Fibroblast of lung (primary cell): ENCODE results near the gene HHLA2.

ENCODE experiments used
- CTCF ChIP-seq, 2 donors: IDR thresholded peaks in 1 of 2; conservative IDR thresholded peaks in 1 of 2; 1 replicate in 1 of 2; 2 replicates in 1 of 2; pipeline ENCODE4 v1.5.1; 2011 to 2012; ENCODE audit warnings: low read length in 2 of 2, control low read depth in 1 of 2, inconsistent platforms in 1 of 2, low read depth in 1 of 2, mild to moderate bottlenecking in 1 of 2
- EZH2 ChIP-seq: IDR thresholded peaks from 2 replicates; pipeline ENCODE4 v1.5.1; 2012; ENCODE audit warnings: low read length, control low read depth, mild to moderate bottlenecking; ENCODE audit errors: missing control alignments

- TF ChIP-seq EZH2: no peak
- no peak for TF ChIP-seq CTCF (conservative IDR thresholded peaks at IDR 0.05 in 1 of 2, IDR thresholded peaks at IDR 0.05 in 1 of 2; ENCODE audit: low read depth in 1 of 2, low read length in 2 of 2)
These were observed 30.8 kb downstream of the HHLA2 start for GRCh38 chr3:108327168-108327567.
